GM21717 (cell line): Measurements from ENCODE around the gene NAP1L1.

Experiments
- ATAC-seq: cut with Tn5 transposase; IDR thresholded peaks from one replicate; pipeline ENCODE4 v1.9.1; 2021; ENCODE audit warnings: mild to moderate bottlenecking, moderate library complexity; ENCODE audit not compliant: unreplicated experiment

The NAP1L1 gene

GRCh38 chr12:76084863-76085519 is 506 bp upstream of the NAP1L1 start:
- peak; percentile 63 for ATAC-seq

DNA sequence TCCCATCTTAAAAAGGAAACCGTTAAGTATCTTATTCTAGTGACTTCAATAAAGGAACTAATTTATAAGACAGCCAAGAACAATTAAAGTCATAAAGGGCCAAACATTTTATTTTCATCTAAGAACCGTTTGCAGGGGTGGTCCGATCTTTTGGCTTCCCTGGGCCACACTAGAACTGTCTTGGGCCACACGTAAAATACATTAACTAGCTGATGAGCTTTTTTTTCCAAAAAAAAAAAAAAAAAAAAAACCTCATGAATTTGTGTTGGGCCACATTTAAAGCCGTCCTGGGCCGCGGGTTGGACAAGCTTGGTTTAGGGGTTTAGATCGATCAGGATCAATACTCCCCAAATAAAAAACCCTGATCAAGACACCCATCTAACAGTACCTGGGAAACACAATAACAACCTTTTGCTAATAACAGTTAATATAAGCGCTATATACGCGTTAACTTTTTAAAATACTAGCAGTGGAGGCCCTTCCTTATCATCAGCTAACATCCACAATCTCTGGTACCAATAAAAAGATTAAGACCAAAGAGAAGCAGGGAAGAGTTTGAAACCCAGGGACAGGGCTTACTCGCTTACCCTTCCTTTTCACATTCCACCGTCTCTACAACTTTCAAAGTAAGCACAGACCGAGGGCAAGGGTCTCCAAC is 1.1 kb downstream of the NAP1L1 start:
- ATAC-seq = no peak

- ATAC-seq = no peak
Observed at GRCh38 chr12:76081909-76082308, 2.6 kb downstream of the NAP1L1 start.

GRCh38 chr12:76080729-76081415 is 3.6 kb downstream of the NAP1L1 start:
- ATAC-seq = no peak

DNA sequence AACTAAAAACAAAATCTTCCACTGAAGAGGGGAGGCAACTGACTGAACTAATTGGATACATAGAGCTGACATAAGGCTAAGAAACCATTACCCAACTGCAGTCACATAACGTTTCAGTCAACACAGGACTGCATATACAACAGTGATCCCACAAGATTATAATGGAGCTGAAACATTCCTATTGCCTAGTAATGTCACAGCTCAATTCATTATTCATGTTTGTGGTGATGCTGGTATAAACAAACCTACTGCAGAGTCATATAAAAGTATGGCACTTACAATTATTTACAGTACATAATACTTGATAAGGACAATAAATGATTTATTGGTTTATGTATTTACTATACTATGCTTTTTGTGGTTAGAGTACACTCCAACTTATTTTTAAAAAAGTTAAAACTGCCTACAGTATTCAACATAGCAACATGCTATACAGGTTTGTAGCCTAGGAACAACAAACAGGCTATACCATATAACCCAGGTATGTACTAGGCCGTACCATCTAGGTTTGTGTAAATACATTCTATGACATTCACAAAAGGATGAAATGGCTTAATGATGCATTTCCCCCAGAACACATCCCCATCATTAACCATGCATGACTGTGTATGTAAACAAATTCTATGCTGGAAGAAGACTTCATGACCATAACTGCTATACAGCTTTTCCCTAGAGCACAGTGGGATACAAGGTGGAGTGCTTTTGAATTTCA is 4.3 kb downstream of the NAP1L1 start:
- ATAC-seq = no peak

- ATAC-seq = no peak
Observed at GRCh38 chr12:76078748-76079147, 5.7 kb downstream of the NAP1L1 start.

GRCh38 chr12:76075448-76075847 is 9.0 kb downstream of the NAP1L1 start:
- ATAC-seq = no peak

DNA sequence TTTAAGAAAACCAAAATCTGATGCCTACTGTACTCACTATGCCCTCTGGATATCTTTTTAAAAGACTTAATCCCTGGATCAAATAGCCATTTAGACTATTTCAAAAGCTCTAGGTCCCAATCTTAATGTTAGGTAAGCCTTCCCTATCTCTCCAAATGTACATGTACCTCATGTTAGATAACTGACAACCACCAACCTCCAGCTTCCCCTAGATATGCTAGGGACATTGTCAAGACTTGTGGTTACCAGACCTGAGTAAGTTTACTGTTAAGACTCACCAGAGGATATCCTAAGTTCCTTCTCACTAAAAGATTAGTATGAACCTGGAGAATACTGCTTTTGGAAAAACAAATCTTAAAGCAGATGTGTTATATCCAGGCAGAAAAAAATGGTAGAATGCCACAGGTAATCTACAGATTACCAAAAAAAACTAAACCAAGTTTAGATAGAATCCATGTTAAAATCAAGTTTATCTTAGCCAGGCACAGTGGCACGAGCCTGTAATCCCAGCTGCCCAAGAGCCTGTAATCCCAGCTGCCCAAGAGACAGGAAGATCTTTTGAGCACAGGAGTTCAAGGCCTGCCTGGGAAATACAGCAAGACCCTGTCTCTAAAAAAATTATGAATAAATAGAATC is 9.7 kb downstream of the NAP1L1 start:
- no peak for ATAC-seq

- no peak for ATAC-seq
Observed at GRCh38 chr12:76073561-76073960, 10.9 kb downstream of the NAP1L1 start.

DNA sequence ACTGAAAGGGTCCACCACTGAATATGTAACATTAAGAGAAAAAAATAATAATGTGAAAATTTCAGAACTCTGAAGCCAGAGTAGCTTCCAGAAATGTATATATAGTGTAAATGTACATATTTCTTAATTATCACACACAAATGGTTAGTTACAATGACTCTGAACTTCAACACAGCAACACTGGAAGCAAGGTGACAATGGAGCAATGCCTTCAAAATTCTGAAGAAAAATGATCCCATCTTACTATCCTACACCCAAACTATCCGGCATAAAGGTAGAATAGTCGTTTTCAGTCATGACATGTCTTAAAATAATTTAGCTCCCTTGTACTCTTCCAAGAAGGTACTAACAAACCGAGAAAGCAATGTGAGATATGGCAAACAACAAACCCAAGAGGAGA is 11.9 kb downstream of the NAP1L1 start:
- ATAC-seq = no peak

DNA sequence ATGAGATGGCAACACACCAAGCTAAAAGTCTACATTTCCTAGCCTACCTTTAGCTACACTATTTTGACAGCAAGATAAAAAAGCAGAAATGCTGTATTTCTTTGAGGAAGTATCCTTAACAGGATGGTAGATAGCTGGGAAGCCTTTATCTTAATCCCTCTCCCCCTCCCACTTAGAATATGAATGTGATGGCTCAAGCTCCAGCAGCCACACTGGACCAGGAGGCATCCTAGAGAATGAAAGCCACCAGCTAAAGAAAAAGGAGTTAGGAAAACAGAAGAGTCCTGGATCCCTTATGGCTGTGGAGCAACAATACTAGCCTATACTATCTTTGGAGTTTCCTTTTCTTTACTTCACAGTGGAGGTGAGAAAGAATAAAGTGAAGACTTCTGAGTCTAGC is 15.1 kb downstream of the NAP1L1 start:
- ATAC-seq = no peak

DNA sequence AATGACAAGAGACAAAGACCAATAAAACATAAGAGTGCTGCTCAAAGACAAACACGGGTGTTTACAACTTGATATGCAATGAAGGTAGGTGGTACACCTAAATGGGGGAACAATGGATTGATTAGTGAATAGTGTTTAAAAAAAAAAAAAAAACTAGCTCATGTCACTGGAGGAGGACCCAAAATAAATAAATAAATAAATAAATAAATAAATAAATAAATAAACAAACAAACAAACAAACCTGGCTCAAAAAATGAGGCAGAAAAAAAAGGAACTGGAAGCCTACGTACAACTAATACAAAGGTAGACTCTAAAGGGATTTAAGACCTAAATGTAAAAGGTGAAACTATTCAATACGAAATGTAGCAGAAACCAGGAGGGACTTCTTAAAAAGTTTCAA is 18.6 kb downstream of the NAP1L1 start:
- ATAC-seq = no peak

DNA sequence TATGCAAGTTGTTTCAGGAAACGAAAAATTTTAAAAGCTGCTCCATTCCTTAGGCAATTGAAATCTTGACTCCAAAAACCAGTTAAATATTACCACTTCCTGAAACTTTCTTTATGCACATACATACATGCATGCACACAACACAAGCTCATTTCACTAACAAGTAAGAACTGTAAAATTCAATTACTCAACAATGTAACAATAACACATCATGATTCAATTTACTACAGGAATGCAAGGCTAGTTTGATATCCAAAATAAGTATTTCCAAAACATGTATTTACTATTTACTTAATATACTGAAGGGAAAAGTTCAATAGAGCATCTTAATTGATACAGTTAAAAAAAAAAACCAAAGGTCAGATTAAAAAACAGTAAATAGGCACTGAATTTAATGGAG is 19.6 kb downstream of the NAP1L1 start:
- no peak for ATAC-seq

DNA sequence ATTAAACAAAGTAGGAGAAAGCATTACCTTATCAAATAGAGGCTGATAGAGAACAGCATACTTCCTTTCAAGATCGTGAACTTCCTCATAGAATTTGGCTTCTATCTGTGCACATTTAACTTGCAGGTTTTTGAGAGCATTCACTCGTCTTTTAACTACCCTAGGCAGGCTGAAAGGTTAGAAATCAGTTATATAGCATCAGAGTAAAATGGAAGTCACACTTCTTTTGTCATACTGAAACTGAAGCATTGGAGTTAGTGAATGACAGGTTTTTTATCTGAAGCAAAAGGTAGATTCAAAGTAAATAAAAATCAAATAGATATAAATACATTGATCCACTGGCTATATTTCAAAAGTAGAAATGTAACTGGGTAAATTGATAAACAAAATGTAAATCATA is 24.4 kb downstream of the NAP1L1 start:
- ATAC-seq = no peak

DNA sequence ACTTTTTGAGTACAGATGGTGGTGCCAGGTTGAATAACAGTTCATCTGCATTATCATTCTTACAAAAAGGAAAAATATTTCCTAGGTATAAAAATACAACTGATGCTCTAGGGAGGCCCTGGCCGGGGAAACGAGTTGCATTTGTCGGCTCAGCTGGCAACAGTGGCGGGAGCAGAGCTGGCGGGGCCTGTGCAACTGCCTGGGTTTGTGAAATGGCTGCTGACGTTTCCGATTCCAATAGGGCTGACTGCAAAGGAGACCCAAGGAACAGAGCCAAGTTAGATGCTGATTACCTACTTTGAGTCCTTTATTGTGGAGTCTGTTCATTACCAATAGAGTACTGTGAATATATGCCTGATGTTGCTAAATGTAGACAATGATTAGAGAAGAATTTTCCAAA is 27.2 kb downstream of the NAP1L1 start:
- ATAC-seq = no peak

DNA sequence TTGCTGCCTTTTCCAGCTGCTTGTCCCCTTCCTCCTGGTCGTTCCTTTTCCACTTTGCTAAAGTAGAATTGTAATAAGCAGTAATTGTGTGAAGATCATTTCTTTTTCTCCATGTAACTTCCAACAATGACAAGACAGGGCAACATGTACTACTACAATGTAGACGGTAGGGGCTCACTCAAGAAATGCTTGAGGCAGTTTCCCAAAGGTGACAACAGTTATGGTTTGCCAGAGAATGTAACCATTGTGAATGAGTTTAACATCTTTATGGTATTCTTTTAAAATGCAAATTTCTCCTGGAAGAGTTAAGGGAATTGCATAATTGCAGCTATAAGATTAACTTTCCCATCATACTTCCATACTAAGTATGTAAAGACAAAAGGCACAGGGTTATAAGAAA is 29.1 kb downstream of the NAP1L1 start:
- no peak for ATAC-seq

GRCh38 chr12:76049575-76050251 is 34.8 kb downstream of the NAP1L1 start:
- no peak for ATAC-seq

GRCh38 chr12:76047742-76048141 is 36.7 kb downstream of the NAP1L1 start:
- no peak for ATAC-seq

- ATAC-seq = no peak
Observed at GRCh38 chr12:76047060-76047459, 37.4 kb downstream of the NAP1L1 start.

DNA sequence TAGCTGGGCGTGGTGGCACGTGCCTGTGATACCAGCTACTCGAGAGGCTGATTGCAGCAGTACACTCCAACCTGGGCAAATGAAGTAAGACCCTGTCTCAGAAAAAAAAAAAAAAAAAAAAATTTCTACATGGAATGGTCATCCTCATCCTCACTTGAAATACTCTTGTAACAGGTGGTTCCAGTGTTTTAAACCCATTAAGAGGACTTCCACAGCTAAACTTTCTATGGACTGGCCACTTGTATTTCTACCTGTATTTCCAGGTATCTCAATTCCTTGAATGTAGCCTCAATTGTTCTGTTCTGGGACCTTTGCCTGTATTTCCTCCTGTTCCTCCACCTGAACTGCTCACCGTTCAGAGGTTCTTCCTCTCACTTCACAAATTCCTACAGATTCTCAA is 41.1 kb downstream of the NAP1L1 start:
- no peak for ATAC-seq

DNA sequence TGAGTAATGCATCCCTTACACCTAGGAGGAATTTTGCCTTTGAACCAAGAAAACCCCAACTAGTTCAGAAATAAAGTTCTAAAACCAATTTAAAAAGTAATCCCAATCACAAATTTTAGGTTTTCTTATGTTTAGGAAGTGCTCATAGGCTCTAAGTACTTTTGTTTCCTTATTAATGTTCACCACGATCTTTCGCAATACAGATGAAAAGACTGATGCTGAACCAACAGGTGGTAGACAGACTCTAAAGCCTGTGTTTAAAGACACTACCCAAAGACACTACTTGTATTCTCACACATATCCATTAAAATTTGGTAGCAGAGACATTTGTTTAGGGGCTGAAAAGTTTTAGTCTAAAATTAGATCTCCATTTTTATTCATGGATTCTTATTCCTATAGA is 42.3 kb downstream of the NAP1L1 start:
- ATAC-seq = no peak
